HG03039 (cell line): ENCODE data around the gene CAPN14.

ENCODE experiments used
- ATAC-seq: cut with Tn5 transposase; IDR thresholded peaks from one replicate; pipeline ENCODE4 v1.9.1; 2021; ENCODE audit warnings: mild to moderate bottlenecking, moderate library complexity; ENCODE audit not compliant: unreplicated experiment

The CAPN14 gene

GRCh38 chr2:31217465-31218200, at the start of gene CAPN14:
CAPN14 (minus strand) TSS chr2:31217515; CDS start chr2:31205447, 12,068 bp downstream.
- no peak for ATAC-seq

GRCh38 chr2:31266804-31267203, 49.5 kb upstream of the CAPN14 start:
- no peak for ATAC-seq

- ATAC-seq: no peak
Measured at GRCh38 chr2:31265234-31265633, 47.9 kb upstream of the CAPN14 start.

- ATAC-seq: no peak
Measured at GRCh38 chr2:31263636-31264190, 46.4 kb upstream of the CAPN14 start.

GRCh38 chr2:31260870-31261269, 43.6 kb upstream of the CAPN14 start:
- no peak for ATAC-seq

- ATAC-seq: no peak
Measured at GRCh38 chr2:31259075-31259474, 41.8 kb upstream of the CAPN14 start.

- peak; percentile 43 for ATAC-seq
Measured at GRCh38 chr2:31258351-31258750, 41.0 kb upstream of the CAPN14 start.

- ATAC-seq: peak; percentile 8
Measured at GRCh38 chr2:31256611-31257382, 39.5 kb upstream of the CAPN14 start.

GRCh38 chr2:31255911-31256571, 38.7 kb upstream of the CAPN14 start:
- ATAC-seq: peak; percentile 65

GRCh38 chr2:31254237-31255203, 37.2 kb upstream of the CAPN14 start:
- ATAC-seq: no peak

GRCh38 chr2:31253356-31254131, 36.2 kb upstream of the CAPN14 start:
- no peak for ATAC-seq

- no peak for ATAC-seq
Measured at GRCh38 chr2:31251851-31252250, 34.5 kb upstream of the CAPN14 start.

GRCh38 chr2:31251018-31251417, 33.7 kb upstream of the CAPN14 start:
- ATAC-seq: no peak

GRCh38 chr2:31249009-31249690, 31.8 kb upstream of the CAPN14 start:
- no peak for ATAC-seq

- no peak for ATAC-seq
Measured at GRCh38 chr2:31248139-31248538, 30.8 kb upstream of the CAPN14 start.

GRCh38 chr2:31247711-31248110, 30.4 kb upstream of the CAPN14 start:
- no peak for ATAC-seq

GRCh38 chr2:31246184-31246852, 29.0 kb upstream of the CAPN14 start:
- ATAC-seq: no peak

- no peak for ATAC-seq
Measured at GRCh38 chr2:31244101-31244500, 26.8 kb upstream of the CAPN14 start.
